ENCODE measurements around the gene FNTB. TPM values are rescaled to one million over a fixed set of nuclear protein-coding genes. Genes with fewer than 3 reads are reported as not detected.
A peak's percentile ranks its signal among the peaks of the same experiment; 100 is the strongest.

The FNTB gene
- total and polyA plus RNA-seq, 9 of the 15 experiments (the other 6 are each of a cell fraction or from before 2014, with no cell fraction given) = 6.9 to 23.2 (median 12.2) TPM

DNA sequence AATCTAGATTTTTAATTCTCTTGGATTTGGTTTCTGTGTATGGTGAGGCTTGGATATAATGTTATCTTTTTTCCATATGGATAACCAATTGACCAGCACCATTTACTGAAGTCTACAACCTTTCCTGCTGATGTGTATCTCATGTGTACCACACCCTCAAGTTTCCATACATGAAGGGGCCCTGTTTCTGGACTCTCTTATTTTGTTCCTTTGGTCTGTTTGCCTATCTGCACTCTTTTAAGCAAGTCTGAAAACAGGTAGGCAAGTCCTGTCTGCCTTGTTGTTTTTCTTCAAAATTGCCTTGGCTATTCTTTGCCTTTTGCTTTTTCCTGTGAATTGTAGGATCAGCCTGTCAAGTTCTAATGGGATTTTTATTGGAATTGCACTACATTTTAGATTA lies 71.0 kb downstream of the FNTB start (continued):
- TF ChIP-seq, protein P1, sequence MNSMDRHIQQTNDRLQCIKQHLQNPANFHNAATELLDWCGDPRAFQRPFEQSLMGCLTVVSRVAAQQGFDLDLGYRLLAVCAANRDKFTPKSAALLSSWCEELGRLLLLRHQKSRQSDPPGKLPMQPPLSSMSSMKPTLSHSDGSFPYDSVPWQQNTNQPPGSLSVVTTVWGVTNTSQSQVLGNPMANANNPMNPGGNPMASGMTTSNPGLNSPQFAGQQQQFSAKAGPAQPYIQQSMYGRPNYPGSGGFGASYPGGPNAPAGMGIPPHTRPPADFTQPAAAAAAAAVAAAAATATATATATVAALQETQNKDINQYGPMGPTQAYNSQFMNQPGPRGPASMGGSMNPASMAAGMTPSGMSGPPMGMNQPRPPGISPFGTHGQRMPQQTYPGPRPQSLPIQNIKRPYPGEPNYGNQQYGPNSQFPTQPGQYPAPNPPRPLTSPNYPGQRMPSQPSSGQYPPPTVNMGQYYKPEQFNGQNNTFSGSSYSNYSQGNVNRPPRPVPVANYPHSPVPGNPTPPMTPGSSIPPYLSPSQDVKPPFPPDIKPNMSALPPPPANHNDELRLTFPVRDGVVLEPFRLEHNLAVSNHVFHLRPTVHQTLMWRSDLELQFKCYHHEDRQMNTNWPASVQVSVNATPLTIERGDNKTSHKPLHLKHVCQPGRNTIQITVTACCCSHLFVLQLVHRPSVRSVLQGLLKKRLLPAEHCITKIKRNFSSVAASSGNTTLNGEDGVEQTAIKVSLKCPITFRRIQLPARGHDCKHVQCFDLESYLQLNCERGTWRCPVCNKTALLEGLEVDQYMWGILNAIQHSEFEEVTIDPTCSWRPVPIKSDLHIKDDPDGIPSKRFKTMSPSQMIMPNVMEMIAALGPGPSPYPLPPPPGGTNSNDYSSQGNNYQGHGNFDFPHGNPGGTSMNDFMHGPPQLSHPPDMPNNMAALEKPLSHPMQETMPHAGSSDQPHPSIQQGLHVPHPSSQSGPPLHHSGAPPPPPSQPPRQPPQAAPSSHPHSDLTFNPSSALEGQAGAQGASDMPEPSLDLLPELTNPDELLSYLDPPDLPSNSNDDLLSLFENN (IDR thresholded peaks at IDR 0.05; ENCODE audit: low read depth in 2 of 2, low read length in 2 of 2) = no peak
- TF ChIP-seq KLF1 (tag; IDR thresholded peaks at IDR 0.05) (0 out of 2 replicates have a peak, but pooled peaks have one; percentile 40), ZNF277 (CRISPR knock-in tag; IDR thresholded peaks at IDR 0.05; ENCODE audit: borderline replicate concordance) (no peak), SAFB (IDR thresholded peaks at IDR 0.05; ENCODE audit: borderline replicate concordance, low read depth, low read length) (no peak), ZNF311 (CRISPR knock-in tag; IDR thresholded peaks at IDR 0.05) (no peak)

Data from K562 (cell line).